GM21619 (cell line): ENCODE results near the gene LEUTX.
"Not testable (repeated sequence)": the region's sequence is repeated elsewhere in the genome, so short reads cannot be mapped to it uniquely, and the experiment has no call there.

Source experiments
- ATAC-seq: cut with Tn5 transposase; IDR thresholded peaks from one replicate; pipeline ENCODE4 v1.9.1; 2021; ENCODE audit not compliant: unreplicated experiment

LEUTX gene

GRCh38 chr19:39778763-39779162, at the start of gene LEUTX:
Gene LEUTX, plus strand, starts transcription at chr19:39778854. Its CDS starts 67 bp downstream, at chr19:39778921.
- no peak for ATAC-seq

- ATAC-seq = no peak
Measured at GRCh38 chr19:39729594-39729993, 49.1 kb upstream of the LEUTX start.

GRCh38 chr19:39731685-39732084, 47.0 kb upstream of the LEUTX start:
- no peak for ATAC-seq

GRCh38 chr19:39733841-39734240, 44.8 kb upstream of the LEUTX start:
- no peak for ATAC-seq

- ATAC-seq = no peak
Measured at GRCh38 chr19:39735688-39736087, 43.0 kb upstream of the LEUTX start.

GRCh38 chr19:39736088-39736487, 42.6 kb upstream of the LEUTX start:
- no peak for ATAC-seq

- no peak for ATAC-seq
Measured at GRCh38 chr19:39737351-39737750, 41.3 kb upstream of the LEUTX start.

GRCh38 chr19:39737891-39738290, 40.8 kb upstream of the LEUTX start, which contains the start of gene CLC:
Gene CLC, minus strand, starts transcription at chr19:39738029. Its CDS starts 77 bp downstream, at chr19:39737952.
- ATAC-seq = no peak

GRCh38 chr19:39738814-39739213, 39.8 kb upstream of the LEUTX start:
- no peak for ATAC-seq

- no peak for ATAC-seq
Measured at GRCh38 chr19:39740395-39740794, 38.3 kb upstream of the LEUTX start.

- no peak for ATAC-seq
Measured at GRCh38 chr19:39745643-39746042, 33.0 kb upstream of the LEUTX start.

- ATAC-seq = no peak
Measured at GRCh38 chr19:39746836-39747529, 31.7 kb upstream of the LEUTX start.

GRCh38 chr19:39749981-39750380, 28.7 kb upstream of the LEUTX start:
- ATAC-seq = no peak

- ATAC-seq = no peak
Measured at GRCh38 chr19:39752390-39752789, 26.3 kb upstream of the LEUTX start.

GRCh38 chr19:39752795-39753194, 25.9 kb upstream of the LEUTX start:
- no peak for ATAC-seq

GRCh38 chr19:39754544-39754943, 24.1 kb upstream of the LEUTX start:
- no peak for ATAC-seq

GRCh38 chr19:39754971-39755370, 23.7 kb upstream of the LEUTX start:
- ATAC-seq = no peak

- peak; percentile 50 for ATAC-seq
Measured at GRCh38 chr19:39759457-39760184, 19.0 kb upstream of the LEUTX start.

GRCh38 chr19:39761851-39762250, 16.8 kb upstream of the LEUTX start:
- not testable (repeated sequence) for ATAC-seq

- ATAC-seq = no peak
Measured at GRCh38 chr19:39765091-39766076, 13.3 kb upstream of the LEUTX start.

GRCh38 chr19:39768334-39768733, 10.3 kb upstream of the LEUTX start:
- no peak for ATAC-seq
